ENCODE measurements around the gene CCDC63. TPM values are rescaled to one million over a fixed set of nuclear protein-coding genes. Genes with fewer than 3 reads are reported as not detected.

Gene CCDC63
- not detected for polyA plus RNA-seq (2013)

- no peaks in the 10 kb centered on the region for H3K9me3 ChIP-seq (ENCODE audit: control extremely low read depth in 1 of 5, control insufficient read depth in 4 of 5, insufficient read depth in 2 of 5, low read depth in 1 of 5, low read length in 4 of 5)
- H3K27me3 ChIP-seq (replicated peaks in 2 of 5; ENCODE audit: control insufficient read depth in 4 of 5, insufficient read depth in 5 of 5, low read length in 4 of 5), result peaks cover 0 to 5% (median 0%) of the 10 kb centered on the region in 5 experiments
- peaks cover 0 to 8% (median 4%) of the 10 kb centered on the region in 4 experiments for H3K4me1 ChIP-seq (ENCODE audit: control extremely low read depth in 1 of 4, control insufficient read depth in 4 of 4, insufficient read depth in 4 of 4, low read length in 3 of 4)
- POLR2A ChIA-PET, result interaction anchor here (0.6 kb wide), 2 partner anchors 58 to 90 kb away, joined by 3 to 8 read pairs; no protein-coding TSS in a partner anchor
- peak; percentile 55 to 72 (median 59) for DNase-seq
- CTCF ChIA-PET, result interaction anchor here (0.6 to 2.7 kb wide), 12 partner anchors 11 to 378 kb away, joined by 3 to 10 read pairs (median 4); partner anchors contain the start of gene FAM216A
- H3K27ac ChIP-seq (ENCODE audit: insufficient read depth in 1 of 2, low read depth in 1 of 2, low read length in 2 of 2, poor library complexity in 1 of 2, severe bottlenecking in 2 of 2), result no peak within 1 kb of the TSS
- peak within 1 kb of the TSS; percentile 60 to 88 (median 78) for H3K4me3 ChIP-seq (ENCODE audit: control insufficient read depth in 1 of 7, extremely low read depth in 1 of 7, insufficient read depth in 4 of 7, low read depth in 2 of 7, low read length in 6 of 7)
- WGBS (ENCODE audit: insufficient coverage), result 20% methylated on average over 38 of the region's 60 CpGs
- no peaks in the 10 kb centered on the region for H3K36me3 ChIP-seq (ENCODE audit: control insufficient read depth in 4 of 4, insufficient read depth in 4 of 4, low read length in 3 of 4)
Observed at GRCh38 chr12:110846615-110847566, at the start of gene CCDC63. Gene CCDC63, plus strand, starts transcription at chr12:110846987. Its CDS starts 5,968 bp downstream, at chr12:110852955.

- H3K27me3 ChIP-seq (replicated peaks in 2 of 5; ENCODE audit: control insufficient read depth in 4 of 5, insufficient read depth in 5 of 5, low read length in 4 of 5), result no peaks in the 10 kb centered on the region
- POLR2A ChIA-PET, result no interaction called here
- H3K4me1 ChIP-seq (ENCODE audit: control extremely low read depth in 1 of 4, control insufficient read depth in 4 of 4, insufficient read depth in 4 of 4, low read length in 3 of 4), result peaks cover 0 to 3% (median 0%) of the 10 kb centered on the region in 4 experiments
- no peak overlapping the region for H3K4me3 ChIP-seq (ENCODE audit: control insufficient read depth in 1 of 7, extremely low read depth in 1 of 7, insufficient read depth in 4 of 7, low read depth in 2 of 7, low read length in 6 of 7)
- H3K9me3 ChIP-seq (ENCODE audit: control extremely low read depth in 1 of 5, control insufficient read depth in 4 of 5, insufficient read depth in 2 of 5, low read depth in 1 of 5, low read length in 4 of 5), result peaks cover 0 to 4% (median 0%) of the 10 kb centered on the region in 5 experiments
- DNase-seq, result no peak
- CTCF ChIA-PET, result interaction anchor here (1.9 kb wide), 1 partner anchor 28 kb away, joined by 4 read pairs; no protein-coding TSS in a partner anchor
- WGBS (ENCODE audit: insufficient coverage), result 91% methylated on average over 1 of the region's 3 CpGs
- no peaks in the 10 kb centered on the region for H3K36me3 ChIP-seq (ENCODE audit: control insufficient read depth in 4 of 4, insufficient read depth in 4 of 4, low read length in 3 of 4)
- H3K27ac ChIP-seq (ENCODE audit: insufficient read depth in 1 of 2, low read depth in 1 of 2, low read length in 2 of 2, poor library complexity in 1 of 2, severe bottlenecking in 2 of 2), result no peak overlapping the region
Observed at GRCh38 chr12:110798461-110798860, 48.3 kb upstream of the CCDC63 start.

GRCh38 chr12:110802489-110802888 is 44.3 kb upstream of the CCDC63 start:
- H3K4me1 ChIP-seq (ENCODE audit: control extremely low read depth in 1 of 4, control insufficient read depth in 4 of 4, insufficient read depth in 4 of 4, low read length in 3 of 4), result peaks cover 0 to 3% (median 0%) of the 10 kb centered on the region in 4 experiments
- no peaks in the 10 kb centered on the region for H3K36me3 ChIP-seq (ENCODE audit: control insufficient read depth in 4 of 4, insufficient read depth in 4 of 4, low read length in 3 of 4)
- no peak overlapping the region for H3K4me3 ChIP-seq (ENCODE audit: control insufficient read depth in 1 of 7, extremely low read depth in 1 of 7, insufficient read depth in 4 of 7, low read depth in 2 of 7, low read length in 6 of 7)
- CTCF ChIA-PET, result no interaction called here
- H3K27me3 ChIP-seq (replicated peaks in 2 of 5; ENCODE audit: control insufficient read depth in 4 of 5, insufficient read depth in 5 of 5, low read length in 4 of 5), result no peaks in the 10 kb centered on the region
- DNase-seq, result no peak
- POLR2A ChIA-PET, result no interaction called here
- H3K9me3 ChIP-seq (ENCODE audit: control extremely low read depth in 1 of 5, control insufficient read depth in 4 of 5, insufficient read depth in 2 of 5, low read depth in 1 of 5, low read length in 4 of 5), result peaks cover 0 to 14% (median 8%) of the 10 kb centered on the region in 5 experiments
- no peak overlapping the region for H3K27ac ChIP-seq (ENCODE audit: insufficient read depth in 1 of 2, low read depth in 1 of 2, low read length in 2 of 2, poor library complexity in 1 of 2, severe bottlenecking in 2 of 2)

- H3K27ac ChIP-seq (ENCODE audit: insufficient read depth in 1 of 2, low read depth in 1 of 2, low read length in 2 of 2, poor library complexity in 1 of 2, severe bottlenecking in 2 of 2), result no peak overlapping the region
- H3K4me3 ChIP-seq (ENCODE audit: control insufficient read depth in 1 of 7, extremely low read depth in 1 of 7, insufficient read depth in 4 of 7, low read depth in 2 of 7, low read length in 6 of 7), result no peak overlapping the region
- ChIA-PET POLR2A (no interaction called here), CTCF (no interaction called here)
- DNase-seq, result no peak
- no peaks in the 10 kb centered on the region for H3K27me3 ChIP-seq (replicated peaks in 2 of 5; ENCODE audit: control insufficient read depth in 4 of 5, insufficient read depth in 5 of 5, low read length in 4 of 5)
- 57% methylated on average over 1 of the region's 3 CpGs for WGBS (ENCODE audit: insufficient coverage)
- peaks cover 0 to 14% (median 8%) of the 10 kb centered on the region in 5 experiments for H3K9me3 ChIP-seq (ENCODE audit: control extremely low read depth in 1 of 5, control insufficient read depth in 4 of 5, insufficient read depth in 2 of 5, low read depth in 1 of 5, low read length in 4 of 5)
- H3K4me1 ChIP-seq (ENCODE audit: control extremely low read depth in 1 of 4, control insufficient read depth in 4 of 4, insufficient read depth in 4 of 4, low read length in 3 of 4), result peaks cover 0 to 3% (median 0%) of the 10 kb centered on the region in 4 experiments
- no peaks in the 10 kb centered on the region for H3K36me3 ChIP-seq (ENCODE audit: control insufficient read depth in 4 of 4, insufficient read depth in 4 of 4, low read length in 3 of 4)
Observed at GRCh38 chr12:110804406-110804805, 42.4 kb upstream of the CCDC63 start.

GRCh38 chr12:110807640-110808039 is 39.1 kb upstream of the CCDC63 start:
- Histone ChIP-seq H3K4me1 (ENCODE audit: control extremely low read depth in 1 of 4, control insufficient read depth in 4 of 4, insufficient read depth in 4 of 4, low read length in 3 of 4) (peaks cover 0 to 3% (median 0%) of the 10 kb centered on the region in 4 experiments), H3K4me3 (ENCODE audit: control insufficient read depth in 1 of 7, extremely low read depth in 1 of 7, insufficient read depth in 4 of 7, low read depth in 2 of 7, low read length in 6 of 7) (no peak overlapping the region), H3K27ac (ENCODE audit: insufficient read depth in 1 of 2, low read depth in 1 of 2, low read length in 2 of 2, poor library complexity in 1 of 2, severe bottlenecking in 2 of 2) (no peak overlapping the region), H3K36me3 (ENCODE audit: control insufficient read depth in 4 of 4, insufficient read depth in 4 of 4, low read length in 3 of 4) (no peaks in the 10 kb centered on the region), H3K9me3 (ENCODE audit: control extremely low read depth in 1 of 5, control insufficient read depth in 4 of 5, insufficient read depth in 2 of 5, low read depth in 1 of 5, low read length in 4 of 5) (peaks cover 0 to 10% (median 7%) of the 10 kb centered on the region in 5 experiments), H3K27me3 (replicated peaks in 2 of 5; ENCODE audit: control insufficient read depth in 4 of 5, insufficient read depth in 5 of 5, low read length in 4 of 5) (peaks cover 0 to 5% (median 0%) of the 10 kb centered on the region in 5 experiments)
- CTCF ChIA-PET, result no interaction called here
- POLR2A ChIA-PET, result interaction anchor here (0.9 kb wide), 1 partner anchor 145 kb away, joined by 3 read pairs; no protein-coding TSS in a partner anchor
- 97% methylated on average over 6 of the region's 7 CpGs for WGBS (ENCODE audit: insufficient coverage)
- DNase-seq, result no peak

- no peak for DNase-seq
- no peaks in the 10 kb centered on the region for H3K36me3 ChIP-seq (ENCODE audit: control insufficient read depth in 4 of 4, insufficient read depth in 4 of 4, low read length in 3 of 4)
- no peak overlapping the region for H3K4me3 ChIP-seq (ENCODE audit: control insufficient read depth in 1 of 7, extremely low read depth in 1 of 7, insufficient read depth in 4 of 7, low read depth in 2 of 7, low read length in 6 of 7)
- H3K27me3 ChIP-seq (replicated peaks in 2 of 5; ENCODE audit: control insufficient read depth in 4 of 5, insufficient read depth in 5 of 5, low read length in 4 of 5), result peaks cover 0 to 8% (median 0%) of the 10 kb centered on the region in 5 experiments
- no peaks in the 10 kb centered on the region for H3K4me1 ChIP-seq (ENCODE audit: control extremely low read depth in 1 of 4, control insufficient read depth in 4 of 4, insufficient read depth in 4 of 4, low read length in 3 of 4)
- POLR2A ChIA-PET, result no interaction called here
- CTCF ChIA-PET, result no interaction called here
- no peak overlapping the region for H3K27ac ChIP-seq (ENCODE audit: insufficient read depth in 1 of 2, low read depth in 1 of 2, low read length in 2 of 2, poor library complexity in 1 of 2, severe bottlenecking in 2 of 2)
- peaks cover 0 to 6% (median 5%) of the 10 kb centered on the region in 5 experiments for H3K9me3 ChIP-seq (ENCODE audit: control extremely low read depth in 1 of 5, control insufficient read depth in 4 of 5, insufficient read depth in 2 of 5, low read depth in 1 of 5, low read length in 4 of 5)
- WGBS (ENCODE audit: insufficient coverage), result 100% methylated on average over 1 of the region's 1 CpG
Observed at GRCh38 chr12:110809149-110809548, 37.6 kb upstream of the CCDC63 start.

- no peaks in the 10 kb centered on the region for H3K36me3 ChIP-seq (ENCODE audit: control insufficient read depth in 4 of 4, insufficient read depth in 4 of 4, low read length in 3 of 4)
- 96% methylated on average over 4 of the region's 6 CpGs for WGBS (ENCODE audit: insufficient coverage)
- no peak overlapping the region for H3K4me3 ChIP-seq (ENCODE audit: control insufficient read depth in 1 of 7, extremely low read depth in 1 of 7, insufficient read depth in 4 of 7, low read depth in 2 of 7, low read length in 6 of 7)
- CTCF ChIA-PET, result interaction anchor here (0.8 kb wide), 1 partner anchor 10 kb away, joined by 3 read pairs; no protein-coding TSS in a partner anchor
- DNase-seq, result no peak
- H3K9me3 ChIP-seq (ENCODE audit: control extremely low read depth in 1 of 5, control insufficient read depth in 4 of 5, insufficient read depth in 2 of 5, low read depth in 1 of 5, low read length in 4 of 5), result no peaks in the 10 kb centered on the region
- peaks cover 0 to 8% (median 0%) of the 10 kb centered on the region in 5 experiments for H3K27me3 ChIP-seq (replicated peaks in 2 of 5; ENCODE audit: control insufficient read depth in 4 of 5, insufficient read depth in 5 of 5, low read length in 4 of 5)
- no peak overlapping the region for H3K27ac ChIP-seq (ENCODE audit: insufficient read depth in 1 of 2, low read depth in 1 of 2, low read length in 2 of 2, poor library complexity in 1 of 2, severe bottlenecking in 2 of 2)
- POLR2A ChIA-PET, result interaction anchor here (0.6 kb wide), 1 partner anchor 20 kb away, joined by 3 read pairs; no protein-coding TSS in a partner anchor
- no peaks in the 10 kb centered on the region for H3K4me1 ChIP-seq (ENCODE audit: control extremely low read depth in 1 of 4, control insufficient read depth in 4 of 4, insufficient read depth in 4 of 4, low read length in 3 of 4)
Observed at GRCh38 chr12:110811972-110812371, 34.8 kb upstream of the CCDC63 start.
